GM12878 (cell line): Measurements from ENCODE around the gene AMBP. TPM values are rescaled to one million over a fixed set of nuclear protein-coding genes. Genes with fewer than 3 reads are reported as not detected.

ENCODE experiments used
- ATAC-seq: fragments of 200-7000 bp; cut with Tn5 transposase; 3 replicates; pipeline ENCODE4 v1.9.1; 2020; ENCODE audit warnings: mild to moderate bottlenecking, moderate library complexity
- BruUV-seq: library from RNA; stranded (reverse); fragments of 400-500 nt; replicated peaks from 2 replicates; lab custom pipeline; 2021; lab: Mats Ljungman, UMichigan
- CTCF ChIA-PET: fragments of 300-600 bp; sonication (Branson Sonifier 250); formaldehyde crosslinking; extraction: SDS; loops from one replicate; lab custom pipeline; 2021; ENCODE audit warnings: inconsistent platforms; lab: Yijun Ruan, JAX
- POLR2A ChIA-PET: fragments of 350-600 bp; formaldehyde crosslinking; extraction: SDS; loops from one replicate; lab custom pipeline; 2021; ENCODE audit warnings: inconsistent platforms; lab: Charles Lee
- RAD21 ChIA-PET: fragments of 300-600 bp; sonication (Branson Sonifier 250); formaldehyde crosslinking; loops from one replicate; lab custom pipeline; 2023; ENCODE audit warnings: antibody characterized with exemption; ENCODE audit not compliant: unreplicated experiment; lab: Charles Lee
- SMC1A ChIA-PET: fragments of 300-600 bp; sonication (Branson Sonifier 250); formaldehyde crosslinking; loops from one replicate; lab custom pipeline; 2023; ENCODE audit not compliant: unreplicated experiment, uncharacterized antibody; lab: Charles Lee
- DNase-seq: peaks from one replicate; pipeline ENCODE4 v3.0.0-alpha.2; 2011; ENCODE audit warnings: low read depth, low spot score
- FAIRE-seq: peaks from 3 replicates; lab custom pipeline; 2011; peaks lifted over from hg19 to GRCh38; lab: Jason Lieb, UNC
- H2AFZ ChIP-seq: 2 replicates; pipeline ENCODE4 v1.6.0; 2011; ENCODE audit warnings: low read depth, low read length, control low read depth; ENCODE audit not compliant: control insufficient read depth
- H3K27ac ChIP-seq: 2 replicates; pipeline ENCODE4 v1.5.1; 2011; ENCODE audit warnings: control low read depth; ENCODE audit not compliant: control insufficient read depth, insufficient read depth
- H3K27me3 ChIP-seq, 2 experiments: replicated peaks in 1 of 2; 2 replicates each; pipeline versions ENCODE4 v1.6.0 to v1.6.1; 2011; ENCODE audit warnings: low read length in 1 of 2; ENCODE audit not compliant: control insufficient read depth in 2 of 2, insufficient read depth in 2 of 2
- H3K36me3 ChIP-seq, 2 experiments: 2 replicates each; pipeline ENCODE4 v1.5.1; 2011; ENCODE audit warnings: low read length in 1 of 2; ENCODE audit not compliant: control insufficient read depth in 2 of 2, insufficient read depth in 2 of 2
- H3K4me1 ChIP-seq: 2 replicates; pipeline ENCODE4 v1.6.1; 2011; ENCODE audit warnings: mild to moderate bottlenecking, low read length, moderate library complexity, mixed read lengths; ENCODE audit not compliant: control insufficient read depth, insufficient read depth
- H3K4me2 ChIP-seq: 2 replicates; pipeline ENCODE4 v1.6.0; 2011; ENCODE audit warnings: control low read depth; ENCODE audit not compliant: control insufficient read depth, insufficient read depth
- H3K4me3 ChIP-seq: fragments of 200-600 bp; sonication (generic); 2 replicates; pipeline ENCODE4 v1.5.1; 2016
- H3K79me2 ChIP-seq: 2 replicates; pipeline ENCODE4 v1.6.0; 2011; ENCODE audit warnings: low read length; ENCODE audit not compliant: control insufficient read depth, insufficient read depth
- H3K9ac ChIP-seq: 2 replicates; pipeline ENCODE4 v1.8.0; 2011; ENCODE audit warnings: low read length, control low read depth, mixed read lengths; ENCODE audit not compliant: control insufficient read depth, insufficient read depth
- H3K9me3 ChIP-seq: replicated peaks from 3 replicates; pipeline ENCODE4 v1.5.1; 2011; ENCODE audit warnings: mild to moderate bottlenecking, low read length; ENCODE audit not compliant: control insufficient read depth, insufficient read depth
- H4K20me1 ChIP-seq: 2 replicates; pipeline ENCODE4 v1.6.0; 2011; ENCODE audit not compliant: control insufficient read depth, insufficient read depth
- BMI1 ChIP-seq: fragments of 450-650 bp; IDR thresholded peaks from 2 replicates; pipeline ENCODE4 v1.6.1; 2016; ENCODE audit warnings: mild to moderate bottlenecking, moderate library complexity, borderline replicate concordance
- CBX3 ChIP-seq: fragments of 200-600 bp; sonication (generic); IDR thresholded peaks from 2 replicates; pipeline ENCODE4 v1.6.1; 2016; ENCODE audit warnings: low read depth, borderline replicate concordance
- CEBPB ChIP-seq, 2 experiments: fragments of 150-350 bp in 1 of 2; IDR thresholded peaks; 2 replicates each; pipeline ENCODE4 v1.6.1; 2012 to 2014; ENCODE audit warnings: low read depth in 2 of 2, low read length in 2 of 2, borderline replicate concordance in 1 of 2, inconsistent platforms in 1 of 2
- ESRRA ChIP-seq: IDR thresholded peaks from 2 replicates; pipeline ENCODE4 v1.6.1; 2012; ENCODE audit warnings: mild to moderate bottlenecking, low read length, improper control_type of control experiment
- HDGF ChIP-seq: fragments of 450-650 bp; IDR thresholded peaks from 2 replicates; pipeline ENCODE4 v1.6.1; 2016; ENCODE audit warnings: antibody characterized with exemption
- IRF5 ChIP-seq: fragments of 450-650 bp; IDR thresholded peaks from 2 replicates; pipeline ENCODE4 v1.6.1; 2017; ENCODE audit warnings: borderline replicate concordance
- KDM1A ChIP-seq: fragments of 200-600 bp; sonication (generic); IDR thresholded peaks from 2 replicates; pipeline ENCODE4 v1.6.1; 2016; ENCODE audit warnings: borderline replicate concordance
- NFXL1 ChIP-seq: fragments of 450-650 bp; IDR thresholded peaks from 2 replicates; pipeline ENCODE4 v1.6.1; 2017; ENCODE audit warnings: antibody characterized with exemption, mild to moderate bottlenecking, borderline replicate concordance
- RAD51 ChIP-seq: fragments of 450-650 bp; IDR thresholded peaks from 2 replicates; pipeline ENCODE4 v1.6.1; 2016; ENCODE audit warnings: moderate library complexity, mild to moderate bottlenecking, inconsistent platforms
- SMC3 ChIP-seq: IDR thresholded peaks from 2 replicates; pipeline ENCODE4 v1.6.1; 2011; ENCODE audit warnings: low read length, improper control_type of control experiment, borderline replicate concordance
- SUPT20H ChIP-seq: IDR thresholded peaks from 2 replicates; pipeline ENCODE4 v1.6.1; 2011; ENCODE audit warnings: low read depth, mild to moderate bottlenecking, low read length, moderate library complexity, borderline replicate concordance; ENCODE audit not compliant: control insufficient read depth
- ZNF24 ChIP-seq: fragments of 450-650 bp; IDR thresholded peaks from 2 replicates; pipeline ENCODE4 v1.6.1; 2017; ENCODE audit warnings: antibody characterized with exemption, mild to moderate bottlenecking
- WGBS: methylation state at CpG from one replicate; pipeline ENCODE4 v1.1.6; 2016; ENCODE audit warnings: low lambda C conversion rate; ENCODE audit not compliant: insufficient replicate concordance, insufficient coverage; ENCODE audit errors: missing lambda C conversion rate; 5-methylcytosine and 5-hydroxymethylcytosine counted together
- in situ Hi-C: fragments of 300-500 bp; cut with MboI; formaldehyde crosslinking; loops from 9 replicates; pipeline ENCODE4 v1.14.3; 2018; ENCODE audit warnings: mixed read lengths
- intact Hi-C: fragments of 100-400 bp; cut with micrococcal nuclease; formaldehyde crosslinking; loops from one replicate; pipeline ENCODE4 v1.14.2; 2022; ENCODE audit not compliant: unreplicated experiment
- polyA plus RNA-seq, 11 experiments: library from polyadenylated mRNA; depleted of rRNA in 4 of 11; unstranded in 6 of 11; stranded (reverse) in 5 of 11; fragments of >200 nt; fragmentation: Nextera tagmentation in 4 of 11; fragmentation: Illumina TruSeq in 1 of 11; extraction: Ambion mirVana in 4 of 11; extraction: Trizol in 1 of 11; gene quantifications; 1 replicate in 1 of 11; 2 replicates in 10 of 11; pipeline versions ENCODE4 v1.2.1 to v1.2.3, GENCODE V29; 2011 to 2016; ENCODE audit warnings: inconsistent platforms in 2 of 11, missing spikeins in 2 of 11, low read depth in 1 of 11
- total RNA-seq, 4 experiments: library from RNA; depleted of rRNA in 3 of 4; stranded (reverse); fragments of >200 nt in 3 of 4; fragmentation: Illumina TruSeq in 1 of 4; extraction: Trizol in 1 of 4; gene quantifications; 2 replicates each; pipeline versions ENCODE4 v1.2.1 to v1.2.3, GENCODE V29; 2013 to 2021
- TF ChIP-seq, protein P1 (sequence below): fragments of 450-650 bp; IDR thresholded peaks from 2 replicates; pipeline ENCODE4 v1.6.1; 2018; ENCODE audit warnings: borderline replicate concordance, mild to moderate bottlenecking; ENCODE audit not compliant: partially characterized antibody
- TF ChIP-seq, protein P2 (sequence below): fragments of 450-650 bp; formaldehyde crosslinking; IDR thresholded peaks from 2 replicates; pipeline ENCODE4 v1.4.0; 2022; ENCODE audit warnings: mild to moderate bottlenecking, moderate library complexity

The AMBP gene
- total and polyA plus RNA-seq, 10 of the 15 experiments (the other 5 are each of a cell fraction or from before 2014, with no cell fraction given), result 0.11 to 2.3 (median 0.18) TPM; not detected in 7

GRCh38 chr9:114080195-114080772 lies 2.2 kb upstream of the AMBP start (continued):
- TF ChIP-seq, protein P1, sequence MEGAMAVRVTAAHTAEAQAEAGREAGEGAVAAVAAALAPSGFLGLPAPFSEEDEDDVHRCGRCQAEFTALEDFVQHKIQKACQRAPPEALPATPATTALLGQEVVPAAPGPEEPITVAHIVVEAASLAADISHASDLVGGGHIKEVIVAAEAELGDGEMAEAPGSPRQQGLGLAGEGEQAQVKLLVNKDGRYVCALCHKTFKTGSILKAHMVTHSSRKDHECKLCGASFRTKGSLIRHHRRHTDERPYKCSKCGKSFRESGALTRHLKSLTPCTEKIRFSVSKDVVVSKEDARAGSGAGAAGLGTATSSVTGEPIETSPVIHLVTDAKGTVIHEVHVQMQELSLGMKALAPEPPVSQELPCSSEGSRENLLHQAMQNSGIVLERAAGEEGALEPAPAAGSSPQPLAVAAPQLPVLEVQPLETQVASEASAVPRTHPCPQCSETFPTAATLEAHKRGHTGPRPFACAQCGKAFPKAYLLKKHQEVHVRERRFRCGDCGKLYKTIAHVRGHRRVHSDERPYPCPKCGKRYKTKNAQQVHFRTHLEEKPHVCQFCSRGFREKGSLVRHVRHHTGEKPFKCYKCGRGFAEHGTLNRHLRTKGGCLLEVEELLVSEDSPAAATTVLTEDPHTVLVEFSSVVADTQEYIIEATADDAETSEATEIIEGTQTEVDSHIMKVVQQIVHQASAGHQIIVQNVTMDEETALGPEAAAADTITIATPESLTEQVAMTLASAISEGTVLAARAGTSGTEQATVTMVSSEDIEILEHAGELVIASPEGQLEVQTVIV, result no peak
- TF ChIP-seq, protein P2, sequence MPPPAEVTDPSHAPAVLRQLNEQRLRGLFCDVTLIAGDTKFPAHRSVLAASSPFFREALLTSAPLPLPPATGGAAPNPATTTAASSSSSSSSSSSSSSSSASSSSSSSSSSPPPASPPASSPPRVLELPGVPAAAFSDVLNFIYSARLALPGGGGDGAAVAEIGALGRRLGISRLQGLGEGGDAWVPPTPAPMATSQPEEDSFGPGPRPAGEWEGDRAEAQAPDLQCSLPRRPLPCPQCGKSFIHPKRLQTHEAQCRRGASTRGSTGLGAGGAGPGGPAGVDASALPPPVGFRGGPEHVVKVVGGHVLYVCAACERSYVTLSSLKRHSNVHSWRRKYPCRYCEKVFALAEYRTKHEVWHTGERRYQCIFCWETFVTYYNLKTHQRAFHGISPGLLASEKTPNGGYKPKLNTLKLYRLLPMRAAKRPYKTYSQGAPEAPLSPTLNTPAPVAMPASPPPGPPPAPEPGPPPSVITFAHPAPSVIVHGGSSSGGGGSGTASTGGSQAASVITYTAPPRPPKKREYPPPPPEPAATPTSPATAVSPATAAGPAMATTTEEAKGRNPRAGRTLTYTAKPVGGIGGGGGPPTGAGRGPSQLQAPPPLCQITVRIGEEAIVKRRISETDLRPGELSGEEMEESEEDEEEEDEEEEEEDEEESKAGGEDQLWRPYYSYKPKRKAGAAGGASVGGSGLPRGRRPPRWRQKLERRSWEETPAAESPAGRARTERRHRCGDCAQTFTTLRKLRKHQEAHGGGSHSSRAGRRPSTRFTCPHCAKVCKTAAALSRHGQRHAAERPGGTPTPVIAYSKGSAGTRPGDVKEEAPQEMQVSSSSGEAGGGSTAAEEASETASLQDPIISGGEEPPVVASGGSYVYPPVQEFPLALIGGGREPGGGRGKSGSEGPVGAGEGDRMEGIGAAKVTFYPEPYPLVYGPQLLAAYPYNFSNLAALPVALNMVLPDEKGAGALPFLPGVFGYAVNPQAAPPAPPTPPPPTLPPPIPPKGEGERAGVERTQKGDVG (CRISPR knock-in tag), result no peak
- TF ChIP-seq CBX3 (no peak), BMI1 (no peak)
- TF ChIP-seq, all 136 proteins: peak for 0

DNA sequence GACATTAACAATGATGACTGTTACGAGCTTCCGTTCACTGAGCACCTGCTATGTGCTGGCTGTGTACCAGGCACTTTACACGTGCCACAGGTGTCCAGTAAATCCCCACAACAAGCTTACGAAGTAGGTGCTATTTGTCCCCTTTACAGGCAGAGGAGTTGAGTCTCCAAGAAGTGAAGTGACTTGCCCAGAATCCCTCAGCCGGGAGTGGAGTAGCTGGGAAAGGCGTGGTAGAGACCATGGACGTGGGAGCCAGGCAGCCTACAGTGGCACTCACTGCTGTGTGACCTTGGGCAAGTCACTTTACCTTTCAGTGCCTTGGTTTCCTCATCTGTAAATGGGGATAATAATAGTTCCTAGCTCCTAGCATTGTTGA lies 669 bp upstream of the AMBP start:
- in situ Hi-C loops, result loop anchor here (25.0 kb wide), 1 partner anchor 209 kb away; no protein-coding TSS in a partner anchor
- H3K4me2 ChIP-seq, result no peak overlapping the region
- POLR2A ChIA-PET, result no interaction called here
- no peaks in the 10 kb centered on the region for H3K36me3 ChIP-seq
- H3K79me2 ChIP-seq, result no peaks in the 10 kb centered on the region
- intact Hi-C loops, result no loop called here
- no peaks in the 10 kb centered on the region for H4K20me1 ChIP-seq
- no peak overlapping the region for H2AFZ ChIP-seq
- no peak overlapping the region for H3K4me3 ChIP-seq
- no peak overlapping the region for H3K27ac ChIP-seq
- BruUV-seq, result no TSS peak
- no peaks in the 10 kb centered on the region for H3K9me3 ChIP-seq
- H3K4me1 ChIP-seq, result no peaks in the 10 kb centered on the region
- no peak overlapping the region for H3K9ac ChIP-seq
- ATAC-seq (no peak), FAIRE-seq (no peak), DNase-seq (no peak)
- CTCF ChIA-PET, result no interaction called here
- WGBS, result 30% methylated on average over 7 of the region's 7 CpGs
- SMC1A ChIA-PET, result no interaction called here
- RAD21 ChIA-PET, result no interaction called here
- H3K27me3 ChIP-seq, result no peaks in the 10 kb centered on the region; a peak in 2 of 4 replicates
- no peak for TF ChIP-seq IRF5
- no peak for TF ChIP-seq SUPT20H
- TF ChIP-seq KDM1A, result no peak
- TF ChIP-seq HDGF, result no peak
- no peak for TF ChIP-seq SMC3
- no peak for TF ChIP-seq CEBPB (IDR thresholded peaks at IDR 0.05; ENCODE audit: borderline replicate concordance in 1 of 2, low read depth in 2 of 2, low read length in 2 of 2)
- no peak for TF ChIP-seq ESRRA
- TF ChIP-seq RAD51, result no peak
- no peak for TF ChIP-seq ZNF24
- no peak for TF ChIP-seq NFXL1
